WTC11 (cell line): ENCODE measurements around the gene ZCRB1. TPM values are rescaled to one million over a fixed set of nuclear protein-coding genes. Genes with fewer than 3 reads are reported as not detected.

Experiments used
- ATAC-seq: fragments of 200-7000 bp; cut with Tn5 transposase; 2 replicates; pipeline ENCODE4 v1.10.0; 2021; ENCODE audit warnings: mild to moderate bottlenecking, moderate library complexity
- CTCF ChIA-PET: fragments of 300-600 bp; sonication (Branson Sonifier 250); formaldehyde crosslinking; loops from one replicate; lab custom pipeline; 2021; ENCODE audit warnings: antibody characterized with exemption; lab: Charles Lee
- POLR2A ChIA-PET: fragments of 350-600 bp; sonication (Branson Sonifier 250); formaldehyde crosslinking; loops from one replicate; lab custom pipeline; 2021; ENCODE audit warnings: antibody characterized with exemption; lab: Charles Lee
- DNase-seq: peaks from one replicate; pipeline ENCODE4 v3.0.0; 2021; ENCODE audit warnings: low spot score
- H3K27ac Mint-ChIP-seq: 2 replicates; pipeline ENCODE4 v1.8.0; 2021; ENCODE audit warnings: mixed read lengths
- H3K27me3 Mint-ChIP-seq: 2 replicates; pipeline ENCODE4 v1.8.0; 2021; ENCODE audit warnings: low read depth, mild to moderate bottlenecking, moderate library complexity, mixed read lengths
- H3K36me3 Mint-ChIP-seq: 2 replicates; pipeline ENCODE4 v1.8.0; 2021; ENCODE audit warnings: mixed read lengths
- H3K4me1 Mint-ChIP-seq: 2 replicates; pipeline ENCODE4 v1.8.0; 2022; ENCODE audit warnings: mixed read lengths
- H3K4me3 Mint-ChIP-seq: 2 replicates; pipeline ENCODE4 v1.8.0; 2021; ENCODE audit warnings: mild to moderate bottlenecking, moderate library complexity, mixed read lengths
- H3K9me3 Mint-ChIP-seq: 2 replicates; pipeline ENCODE4 v1.8.0; 2021; ENCODE audit warnings: mixed read lengths
- CBFB ChIP-seq: sonication (generic); formaldehyde crosslinking; IDR thresholded peaks from 2 replicates; pipeline ENCODE4 v1.8.1; 2022; ENCODE audit warnings: mild to moderate bottlenecking, low read depth, missing genetic modification reagents
- FOXJ3 ChIP-seq: sonication (generic); formaldehyde crosslinking; IDR thresholded peaks from 2 replicates; pipeline ENCODE4 v1.9.0; 2021; ENCODE audit warnings: missing genetic modification reagents, mild to moderate bottlenecking, borderline replicate concordance
- GRHL2 ChIP-seq: fragments of 250-450 bp; sonication (Bioruptor Pico); IDR thresholded peaks from 2 replicates; pipeline ENCODE4 v1.8.0; 2022; ENCODE audit warnings: mild to moderate bottlenecking, moderate library complexity; ENCODE audit not compliant: insufficient replicate concordance, severe bottlenecking
- IRF2 ChIP-seq: sonication (generic); formaldehyde crosslinking; IDR thresholded peaks from 2 replicates; pipeline ENCODE4 v1.8.0; 2022; ENCODE audit warnings: low read depth, missing genetic modification reagents, borderline replicate concordance
- JUN ChIP-seq: sonication (generic); formaldehyde crosslinking; IDR thresholded peaks from 2 replicates; pipeline ENCODE4 v1.8.0; 2023; ENCODE audit warnings: mild to moderate bottlenecking, missing genetic modification reagents
- NFATC4 ChIP-seq: fragments of 250-450 bp; sonication (Bioruptor Pico); IDR thresholded peaks from 2 replicates; pipeline ENCODE4 v1.9.0; 2021; ENCODE audit warnings: mild to moderate bottlenecking
- NFYB ChIP-seq: sonication (generic); formaldehyde crosslinking; conservative IDR thresholded peaks from 2 replicates; pipeline ENCODE4 v1.8.0; 2022; ENCODE audit warnings: low read depth, missing genetic modification reagents
- NR2C2 ChIP-seq: sonication (generic); formaldehyde crosslinking; IDR thresholded peaks from 2 replicates; pipeline ENCODE4 v1.8.0; 2022; ENCODE audit warnings: mild to moderate bottlenecking, missing genetic modification reagents
- OVOL2 ChIP-seq: fragments of 250-450 bp; sonication (Bioruptor Pico); IDR thresholded peaks from 2 replicates; pipeline ENCODE4 v1.9.0; 2021; ENCODE audit warnings: mild to moderate bottlenecking, borderline replicate concordance
- PRRX2 ChIP-seq: fragments of 250-450 bp; sonication (Bioruptor Pico); IDR thresholded peaks from 2 replicates; pipeline ENCODE4 v1.8.0; 2021; ENCODE audit warnings: mild to moderate bottlenecking
- SMAD3 ChIP-seq: sonication (generic); formaldehyde crosslinking; IDR thresholded peaks from 2 replicates; pipeline ENCODE4 v1.8.0; 2022; ENCODE audit warnings: missing genetic modification reagents, mild to moderate bottlenecking, borderline replicate concordance
- SMAD4 ChIP-seq: sonication (generic); formaldehyde crosslinking; IDR thresholded peaks from 2 replicates; pipeline ENCODE4 v1.8.0; 2022; ENCODE audit warnings: mild to moderate bottlenecking, missing genetic modification reagents
- SOX15 ChIP-seq: fragments of 250-450 bp; sonication (Bioruptor Pico); IDR thresholded peaks from 2 replicates; pipeline ENCODE4 v1.9.0; 2021; ENCODE audit warnings: mild to moderate bottlenecking
- TEAD4 ChIP-seq: sonication (generic); formaldehyde crosslinking; IDR thresholded peaks from 2 replicates; pipeline ENCODE4 v1.8.0; 2022; ENCODE audit warnings: mild to moderate bottlenecking, missing genetic modification reagents
- TP53 ChIP-seq: sonication (generic); formaldehyde crosslinking; IDR thresholded peaks from 2 replicates; pipeline ENCODE4 v1.8.1; 2023; ENCODE audit warnings: mild to moderate bottlenecking, missing genetic modification reagents
- ZNF263 ChIP-seq: sonication (generic); formaldehyde crosslinking; IDR thresholded peaks from 2 replicates; pipeline ENCODE4 v1.8.1; 2022; ENCODE audit warnings: low read depth, mild to moderate bottlenecking, moderate library complexity, missing genetic modification reagents
- ZNF423 ChIP-seq: fragments of 250-450 bp; sonication (Bioruptor Pico); IDR thresholded peaks from 2 replicates; pipeline ENCODE4 v2.1.2; 2022; ENCODE audit warnings: mild to moderate bottlenecking, moderate library complexity
- total RNA-seq: library from RNA; stranded (reverse); gene quantifications from 3 replicates; pipeline ENCODE4 v1.2.3, GENCODE V29; 2021
- TF ChIP-seq, protein P1 (sequence below): sonication (generic); formaldehyde crosslinking; IDR thresholded peaks from 2 replicates; pipeline ENCODE4 v1.8.0; 2022; ENCODE audit warnings: mild to moderate bottlenecking, missing genetic modification reagents
- TF ChIP-seq, protein P2 (sequence below): sonication (generic); formaldehyde crosslinking; IDR thresholded peaks from 2 replicates; pipeline ENCODE4 v1.8.0; 2022; ENCODE audit warnings: mild to moderate bottlenecking, missing genetic modification reagents
- TF ChIP-seq, protein P3 (sequence below): sonication (generic); formaldehyde crosslinking; IDR thresholded peaks from 2 replicates; pipeline ENCODE4 v1.8.1; 2023; ENCODE audit warnings: mild to moderate bottlenecking, missing genetic modification reagents, moderate library complexity
- TF ChIP-seq, protein P4 (sequence below): fragments of 200-600 bp; IDR thresholded peaks from 2 replicates; pipeline ENCODE4 v1.8.0; 2022; ENCODE audit warnings: antibody characterized with exemption
- TF ChIP-seq, protein P5 (sequence below): sonication (generic); formaldehyde crosslinking; IDR thresholded peaks from 2 replicates; pipeline ENCODE4 v1.8.1; 2023; ENCODE audit warnings: mild to moderate bottlenecking, moderate library complexity, missing genetic modification reagents
- TF ChIP-seq, protein P6 (sequence below): sonication (generic); formaldehyde crosslinking; IDR thresholded peaks from 2 replicates; pipeline ENCODE4 v1.8.1; 2022; ENCODE audit warnings: mild to moderate bottlenecking, moderate library complexity, missing genetic modification reagents
- TF ChIP-seq, protein P7 (sequence below): sonication (generic); formaldehyde crosslinking; IDR thresholded peaks from 2 replicates; pipeline ENCODE4 v1.8.1; 2022; ENCODE audit warnings: mild to moderate bottlenecking, missing genetic modification reagents, moderate library complexity, borderline replicate concordance

ZCRB1 gene
- total RNA-seq, 1 experiment from 2014 or later, result 58.3 TPM

DNA sequence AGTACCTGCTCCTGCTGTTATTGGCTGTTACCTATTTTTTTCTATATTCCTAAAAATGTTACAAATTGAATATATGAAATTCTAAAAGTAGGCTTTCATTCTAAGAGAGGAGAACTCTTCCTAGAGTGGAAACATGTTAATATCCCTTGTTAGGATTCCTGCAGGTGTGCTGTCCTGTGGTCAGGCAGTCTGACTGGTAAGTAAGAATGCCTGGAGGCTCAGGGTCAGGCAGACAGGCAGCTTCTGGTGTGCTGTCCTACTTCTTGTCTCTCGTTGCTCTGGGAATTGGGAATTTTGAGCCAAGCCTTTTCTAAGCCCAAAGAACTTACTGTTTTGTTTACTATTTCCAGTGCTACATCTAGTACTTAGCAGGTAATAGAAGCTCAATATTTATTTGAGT, 10.4 kb upstream of the ZCRB1 start:
- Mint-ChIP-seq H3K4me3 (no peak overlapping the region), H3K27ac (no peak overlapping the region), H3K36me3 (peaks cover 8% of the 10 kb centered on the region), H3K9me3 (no peaks in the 10 kb centered on the region), H3K27me3 (no peaks in the 10 kb centered on the region), H3K4me1 (peaks cover 32% of the 10 kb centered on the region)
- ChIA-PET POLR2A (no interaction called here), CTCF (no interaction called here)
- TF ChIP-seq, protein P1, sequence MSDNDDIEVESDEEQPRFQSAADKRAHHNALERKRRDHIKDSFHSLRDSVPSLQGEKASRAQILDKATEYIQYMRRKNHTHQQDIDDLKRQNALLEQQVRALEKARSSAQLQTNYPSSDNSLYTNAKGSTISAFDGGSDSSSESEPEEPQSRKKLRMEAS (CRISPR knock-in tag), result no peak
- TF ChIP-seq JUN (no peak), SOX15 (CRISPR knock-in tag) (no peak), NR2C2 (CRISPR knock-in tag) (no peak), IRF2 (no peak), ZNF423 (CRISPR knock-in tag) (no peak), TP53 (CRISPR knock-in tag) (no peak), NFATC4 (no peak), ZNF263 (CRISPR knock-in tag) (no peak), SMAD4 (CRISPR knock-in tag) (no peak), TEAD4 (CRISPR knock-in tag) (no peak), FOXJ3 (CRISPR knock-in tag) (no peak), SMAD3 (CRISPR knock-in tag) (no peak), PRRX2 (no peak)
- TF ChIP-seq, protein P2, sequence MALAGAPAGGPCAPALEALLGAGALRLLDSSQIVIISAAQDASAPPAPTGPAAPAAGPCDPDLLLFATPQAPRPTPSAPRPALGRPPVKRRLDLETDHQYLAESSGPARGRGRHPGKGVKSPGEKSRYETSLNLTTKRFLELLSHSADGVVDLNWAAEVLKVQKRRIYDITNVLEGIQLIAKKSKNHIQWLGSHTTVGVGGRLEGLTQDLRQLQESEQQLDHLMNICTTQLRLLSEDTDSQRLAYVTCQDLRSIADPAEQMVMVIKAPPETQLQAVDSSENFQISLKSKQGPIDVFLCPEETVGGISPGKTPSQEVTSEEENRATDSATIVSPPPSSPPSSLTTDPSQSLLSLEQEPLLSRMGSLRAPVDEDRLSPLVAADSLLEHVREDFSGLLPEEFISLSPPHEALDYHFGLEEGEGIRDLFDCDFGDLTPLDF (CRISPR knock-in tag), result no peak
- TF ChIP-seq, protein P3, sequence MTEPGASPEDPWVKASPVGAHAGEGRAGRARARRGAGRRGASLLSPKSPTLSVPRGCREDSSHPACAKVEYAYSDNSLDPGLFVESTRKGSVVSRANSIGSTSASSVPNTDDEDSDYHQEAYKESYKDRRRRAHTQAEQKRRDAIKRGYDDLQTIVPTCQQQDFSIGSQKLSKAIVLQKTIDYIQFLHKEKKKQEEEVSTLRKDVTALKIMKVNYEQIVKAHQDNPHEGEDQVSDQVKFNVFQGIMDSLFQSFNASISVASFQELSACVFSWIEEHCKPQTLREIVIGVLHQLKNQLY (CRISPR knock-in tag), result no peak
- TF ChIP-seq, protein P4, sequence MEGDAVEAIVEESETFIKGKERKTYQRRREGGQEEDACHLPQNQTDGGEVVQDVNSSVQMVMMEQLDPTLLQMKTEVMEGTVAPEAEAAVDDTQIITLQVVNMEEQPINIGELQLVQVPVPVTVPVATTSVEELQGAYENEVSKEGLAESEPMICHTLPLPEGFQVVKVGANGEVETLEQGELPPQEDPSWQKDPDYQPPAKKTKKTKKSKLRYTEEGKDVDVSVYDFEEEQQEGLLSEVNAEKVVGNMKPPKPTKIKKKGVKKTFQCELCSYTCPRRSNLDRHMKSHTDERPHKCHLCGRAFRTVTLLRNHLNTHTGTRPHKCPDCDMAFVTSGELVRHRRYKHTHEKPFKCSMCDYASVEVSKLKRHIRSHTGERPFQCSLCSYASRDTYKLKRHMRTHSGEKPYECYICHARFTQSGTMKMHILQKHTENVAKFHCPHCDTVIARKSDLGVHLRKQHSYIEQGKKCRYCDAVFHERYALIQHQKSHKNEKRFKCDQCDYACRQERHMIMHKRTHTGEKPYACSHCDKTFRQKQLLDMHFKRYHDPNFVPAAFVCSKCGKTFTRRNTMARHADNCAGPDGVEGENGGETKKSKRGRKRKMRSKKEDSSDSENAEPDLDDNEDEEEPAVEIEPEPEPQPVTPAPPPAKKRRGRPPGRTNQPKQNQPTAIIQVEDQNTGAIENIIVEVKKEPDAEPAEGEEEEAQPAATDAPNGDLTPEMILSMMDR, result no peak
- TF ChIP-seq, protein P5, sequence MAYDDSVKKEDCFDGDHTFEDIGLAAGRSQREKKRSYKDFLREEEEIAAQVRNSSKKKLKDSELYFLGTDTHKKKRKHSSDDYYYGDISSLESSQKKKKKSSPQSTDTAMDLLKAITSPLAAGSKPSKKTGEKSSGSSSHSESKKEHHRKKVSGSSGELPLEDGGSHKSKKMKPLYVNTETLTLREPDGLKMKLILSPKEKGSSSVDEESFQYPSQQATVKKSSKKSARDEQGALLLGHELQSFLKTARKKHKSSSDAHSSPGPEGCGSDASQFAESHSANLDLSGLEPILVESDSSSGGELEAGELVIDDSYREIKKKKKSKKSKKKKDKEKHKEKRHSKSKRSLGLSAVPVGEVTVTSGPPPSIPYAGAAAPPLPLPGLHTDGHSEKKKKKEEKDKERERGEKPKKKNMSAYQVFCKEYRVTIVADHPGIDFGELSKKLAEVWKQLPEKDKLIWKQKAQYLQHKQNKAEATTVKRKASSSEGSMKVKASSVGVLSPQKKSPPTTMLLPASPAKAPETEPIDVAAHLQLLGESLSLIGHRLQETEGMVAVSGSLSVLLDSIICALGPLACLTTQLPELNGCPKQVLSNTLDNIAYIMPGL (CRISPR knock-in tag), result no peak
- TF ChIP-seq, protein P6, sequence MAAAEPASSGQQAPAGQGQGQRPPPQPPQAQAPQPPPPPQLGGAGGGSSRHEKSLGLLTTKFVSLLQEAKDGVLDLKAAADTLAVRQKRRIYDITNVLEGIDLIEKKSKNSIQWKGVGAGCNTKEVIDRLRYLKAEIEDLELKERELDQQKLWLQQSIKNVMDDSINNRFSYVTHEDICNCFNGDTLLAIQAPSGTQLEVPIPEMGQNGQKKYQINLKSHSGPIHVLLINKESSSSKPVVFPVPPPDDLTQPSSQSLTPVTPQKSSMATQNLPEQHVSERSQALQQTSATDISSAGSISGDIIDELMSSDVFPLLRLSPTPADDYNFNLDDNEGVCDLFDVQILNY, result no peak
- DNase-seq, result no peak
- no peak for ATAC-seq

DNA sequence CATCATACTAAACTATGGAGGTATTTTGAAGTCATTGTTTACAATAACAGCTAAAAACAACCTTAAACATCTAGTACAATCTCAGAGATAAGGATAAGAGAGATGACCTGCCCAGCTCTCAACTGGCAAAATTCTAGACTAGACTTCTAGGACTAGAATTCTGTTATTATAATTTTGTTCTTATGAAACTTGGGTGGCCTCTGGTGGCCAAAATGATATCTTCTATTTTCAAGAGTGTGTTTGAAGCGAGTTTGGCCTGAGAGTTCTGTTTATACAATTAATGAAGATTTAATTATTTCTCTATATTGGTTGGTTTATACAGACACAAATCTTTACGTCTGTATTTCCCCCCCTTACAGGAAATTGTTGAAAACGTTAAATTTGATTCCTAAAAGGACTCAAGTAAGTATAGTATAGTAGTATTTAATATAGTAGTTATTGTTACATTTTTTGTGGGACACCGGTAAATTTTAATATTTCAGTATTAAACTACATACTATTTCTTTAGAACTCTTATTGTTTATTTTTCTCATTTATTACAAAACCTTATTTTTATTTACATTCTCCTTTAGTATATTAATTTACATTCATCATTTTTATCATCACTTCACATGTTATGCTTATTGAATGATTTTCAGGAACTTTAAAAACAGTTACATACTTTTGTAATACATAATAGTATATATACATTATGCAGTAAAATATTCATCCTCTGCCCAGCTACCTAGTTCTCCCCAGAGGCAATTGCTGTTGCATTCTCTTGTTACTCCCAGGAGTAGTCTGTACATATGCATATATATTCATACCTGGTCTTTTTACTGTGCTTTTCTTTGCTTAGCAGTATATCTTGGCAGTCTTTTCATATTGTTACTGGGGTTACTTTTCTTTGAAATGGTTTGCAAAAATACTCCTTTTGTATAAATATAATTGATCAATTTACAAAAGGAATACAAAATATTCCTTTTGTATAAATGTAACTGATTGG, 6.7 kb upstream of the ZCRB1 start:
- no peak overlapping the region for H3K4me3 Mint-ChIP-seq
- peaks cover 51% of the 10 kb centered on the region for H3K4me1 Mint-ChIP-seq
- ChIA-PET CTCF (interaction anchor here (0.6 to 1.8 kb wide), 4 partner anchors 8 to 187 kb away, joined by 3 to 5 read pairs (median 4); partner anchors contain the start of gene GXYLT1), POLR2A (no interaction called here)
- no peak for DNase-seq
- no peaks in the 10 kb centered on the region for H3K27me3 Mint-ChIP-seq
- no peaks in the 10 kb centered on the region for H3K9me3 Mint-ChIP-seq
- peaks cover 5% of the 10 kb centered on the region for H3K36me3 Mint-ChIP-seq
- H3K27ac Mint-ChIP-seq, result no peak overlapping the region
- ATAC-seq, result no peak
- TF ChIP-seq, protein P6, result no peak
- TF ChIP-seq SOX15 (CRISPR knock-in tag) (no peak), CBFB (CRISPR knock-in tag) (no peak), OVOL2 (no peak), GRHL2 (CRISPR knock-in tag) (no peak), NFYB (CRISPR knock-in tag) (no peak)
- TF ChIP-seq, protein P1 (CRISPR knock-in tag), result no peak
- TF ChIP-seq, protein P7, sequence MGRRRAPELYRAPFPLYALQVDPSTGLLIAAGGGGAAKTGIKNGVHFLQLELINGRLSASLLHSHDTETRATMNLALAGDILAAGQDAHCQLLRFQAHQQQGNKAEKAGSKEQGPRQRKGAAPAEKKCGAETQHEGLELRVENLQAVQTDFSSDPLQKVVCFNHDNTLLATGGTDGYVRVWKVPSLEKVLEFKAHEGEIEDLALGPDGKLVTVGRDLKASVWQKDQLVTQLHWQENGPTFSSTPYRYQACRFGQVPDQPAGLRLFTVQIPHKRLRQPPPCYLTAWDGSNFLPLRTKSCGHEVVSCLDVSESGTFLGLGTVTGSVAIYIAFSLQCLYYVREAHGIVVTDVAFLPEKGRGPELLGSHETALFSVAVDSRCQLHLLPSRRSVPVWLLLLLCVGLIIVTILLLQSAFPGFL, result no peak
